GM21737 (cell line): ENCODE measurements around the gene LYPD6B.

Source experiments
- ATAC-seq: cut with Tn5 transposase; IDR thresholded peaks from one replicate; pipeline ENCODE4 v1.9.1; 2021; ENCODE audit warnings: mild to moderate bottlenecking, moderate library complexity; ENCODE audit not compliant: unreplicated experiment

Gene LYPD6B

GRCh38 chr2:149037851-149038250 lies 648 bp upstream of the LYPD6B start:
- no peak for ATAC-seq

- no peak for ATAC-seq
These were observed 770 bp downstream of the LYPD6B start for GRCh38 chr2:149039213-149039724.

GRCh38 chr2:149040451-149040850 lies 2.0 kb downstream of the LYPD6B start:
- ATAC-seq, result no peak

- no peak for ATAC-seq
These were observed 3.0 kb downstream of the LYPD6B start for GRCh38 chr2:149041482-149041881.

- no peak for ATAC-seq
These were observed 4.4 kb downstream of the LYPD6B start for GRCh38 chr2:149042881-149043280.

- no peak for ATAC-seq
These were observed 6.0 kb downstream of the LYPD6B start for GRCh38 chr2:149044500-149044899.

- no peak for ATAC-seq
These were observed 8.6 kb downstream of the LYPD6B start for GRCh38 chr2:149047118-149047517.

- no peak for ATAC-seq
These were observed 10.6 kb downstream of the LYPD6B start for GRCh38 chr2:149049142-149049541.

- no peak for ATAC-seq
These were observed 11.7 kb downstream of the LYPD6B start for GRCh38 chr2:149050188-149050587.

- no peak for ATAC-seq
These were observed 17.3 kb downstream of the LYPD6B start for GRCh38 chr2:149055751-149056150.

- no peak for ATAC-seq
These were observed 18.2 kb downstream of the LYPD6B start for GRCh38 chr2:149056541-149057255.

- no peak for ATAC-seq
These were observed 18.9 kb downstream of the LYPD6B start for GRCh38 chr2:149057401-149057800.

GRCh38 chr2:149058936-149059335 lies 20.4 kb downstream of the LYPD6B start:
- no peak for ATAC-seq

- ATAC-seq, result no peak
These were observed 21.3 kb downstream of the LYPD6B start for GRCh38 chr2:149059822-149060221.

GRCh38 chr2:149061133-149061745 lies 22.7 kb downstream of the LYPD6B start:
- no peak for ATAC-seq

- ATAC-seq, result no peak
These were observed 24.0 kb downstream of the LYPD6B start for GRCh38 chr2:149062531-149062930.

GRCh38 chr2:149063177-149063576 lies 24.7 kb downstream of the LYPD6B start:
- no peak for ATAC-seq

GRCh38 chr2:149064365-149064841 lies 25.9 kb downstream of the LYPD6B start:
- ATAC-seq, result no peak

GRCh38 chr2:149064856-149065630 lies 26.5 kb downstream of the LYPD6B start:
- no peak for ATAC-seq

GRCh38 chr2:149068225-149068995 lies 29.9 kb downstream of the LYPD6B start:
- ATAC-seq, result no peak
